Measurements from ENCODE around the gene SLC38A9. TPM values are rescaled to one million over a fixed set of nuclear protein-coding genes. Genes with fewer than 3 reads are reported as not detected.

Gene SLC38A9
- total RNA-seq, 2 donors from 2014 or later = 38.5 to 41.7 TPM

DNA sequence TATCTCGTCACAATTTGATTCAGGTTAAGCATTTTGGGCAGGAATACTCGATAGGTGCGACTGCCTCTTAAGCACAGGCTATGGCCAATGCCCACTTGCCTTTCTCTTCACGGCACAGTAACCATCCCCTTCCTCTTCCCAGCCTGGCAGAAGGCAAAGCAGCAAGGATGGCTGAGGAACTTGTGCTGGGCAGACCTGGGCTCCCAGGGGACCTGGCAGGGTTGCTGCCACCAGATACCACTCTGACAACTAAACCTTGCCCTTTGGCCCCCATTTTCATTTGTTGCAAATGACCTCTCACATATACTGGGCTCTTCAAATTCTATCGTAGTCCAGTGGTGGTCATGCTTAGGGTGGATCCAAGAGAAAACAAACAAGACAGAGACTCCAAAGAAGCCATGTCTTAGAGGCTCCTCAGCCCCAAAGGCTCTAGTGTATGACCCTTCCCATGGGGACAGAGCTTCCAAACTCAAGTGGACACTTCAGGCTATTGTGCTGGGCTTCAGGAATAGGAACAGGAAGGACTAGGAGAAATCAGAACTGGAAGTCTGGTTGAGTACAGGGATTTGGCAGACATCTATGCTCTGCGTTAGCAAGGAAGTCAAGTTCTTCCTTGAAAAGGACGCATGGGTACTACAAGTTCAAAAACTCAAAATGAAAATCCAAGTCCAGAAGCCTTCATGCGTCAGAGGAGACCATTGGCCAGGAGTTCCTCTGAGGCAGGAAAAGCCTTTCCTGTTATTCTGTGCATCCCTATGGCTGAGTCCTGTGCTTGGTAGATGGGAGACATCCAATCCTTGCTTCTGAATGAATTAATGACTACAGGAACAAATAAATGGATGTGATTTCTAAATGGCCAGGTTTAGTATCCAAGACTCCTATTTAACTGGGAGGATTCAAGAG, 112.7 kb downstream of the SLC38A9 start:
- Histone ChIP-seq H3K4me3 (ENCODE audit: low read length) (no peak overlapping the region), H3K4me1 (ENCODE audit: control insufficient read depth, insufficient read depth, low read length) (no peaks in the 10 kb centered on the region), H3K27ac (ENCODE audit: low read depth, low read length) (no peak overlapping the region), H3K36me3 (ENCODE audit: control insufficient read depth, insufficient read depth, low read length) (no peaks in the 10 kb centered on the region), H3K9ac (ENCODE audit: extremely low read depth, low read length, poor library complexity, severe bottlenecking) (no peak overlapping the region), H3K9me3 (ENCODE audit: control insufficient read depth, low read length) (no peaks in the 10 kb centered on the region), H3K27me3 (ENCODE audit: control insufficient read depth, insufficient read depth, low read length, poor library complexity, severe bottlenecking) (no peaks in the 10 kb centered on the region)
- H3K4me3 Mint-ChIP-seq = no peak overlapping the region
- H3K9me3 Mint-ChIP-seq = no peaks in the 10 kb centered on the region
- H3K36me3 Mint-ChIP-seq (ENCODE audit: low read depth) = no peaks in the 10 kb centered on the region
- H3K27me3 Mint-ChIP-seq (ENCODE audit: insufficient read depth) = no peaks in the 10 kb centered on the region
- DNase-seq = no peak
- TF ChIP-seq, protein P1, sequence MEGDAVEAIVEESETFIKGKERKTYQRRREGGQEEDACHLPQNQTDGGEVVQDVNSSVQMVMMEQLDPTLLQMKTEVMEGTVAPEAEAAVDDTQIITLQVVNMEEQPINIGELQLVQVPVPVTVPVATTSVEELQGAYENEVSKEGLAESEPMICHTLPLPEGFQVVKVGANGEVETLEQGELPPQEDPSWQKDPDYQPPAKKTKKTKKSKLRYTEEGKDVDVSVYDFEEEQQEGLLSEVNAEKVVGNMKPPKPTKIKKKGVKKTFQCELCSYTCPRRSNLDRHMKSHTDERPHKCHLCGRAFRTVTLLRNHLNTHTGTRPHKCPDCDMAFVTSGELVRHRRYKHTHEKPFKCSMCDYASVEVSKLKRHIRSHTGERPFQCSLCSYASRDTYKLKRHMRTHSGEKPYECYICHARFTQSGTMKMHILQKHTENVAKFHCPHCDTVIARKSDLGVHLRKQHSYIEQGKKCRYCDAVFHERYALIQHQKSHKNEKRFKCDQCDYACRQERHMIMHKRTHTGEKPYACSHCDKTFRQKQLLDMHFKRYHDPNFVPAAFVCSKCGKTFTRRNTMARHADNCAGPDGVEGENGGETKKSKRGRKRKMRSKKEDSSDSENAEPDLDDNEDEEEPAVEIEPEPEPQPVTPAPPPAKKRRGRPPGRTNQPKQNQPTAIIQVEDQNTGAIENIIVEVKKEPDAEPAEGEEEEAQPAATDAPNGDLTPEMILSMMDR (conservative IDR thresholded peaks at IDR 0.05) = no peak
- 86 to 88% methylated on average over 7 to 8 of the region's 8 CpGs for WGBS, 2 experiments (ENCODE audit: insufficient coverage in 1 of 2, insufficient read length in 1 of 2)
- H3K4me1 Mint-ChIP-seq = peaks cover 32% of the 10 kb centered on the region
- H3K27ac Mint-ChIP-seq = no peak overlapping the region

DNA sequence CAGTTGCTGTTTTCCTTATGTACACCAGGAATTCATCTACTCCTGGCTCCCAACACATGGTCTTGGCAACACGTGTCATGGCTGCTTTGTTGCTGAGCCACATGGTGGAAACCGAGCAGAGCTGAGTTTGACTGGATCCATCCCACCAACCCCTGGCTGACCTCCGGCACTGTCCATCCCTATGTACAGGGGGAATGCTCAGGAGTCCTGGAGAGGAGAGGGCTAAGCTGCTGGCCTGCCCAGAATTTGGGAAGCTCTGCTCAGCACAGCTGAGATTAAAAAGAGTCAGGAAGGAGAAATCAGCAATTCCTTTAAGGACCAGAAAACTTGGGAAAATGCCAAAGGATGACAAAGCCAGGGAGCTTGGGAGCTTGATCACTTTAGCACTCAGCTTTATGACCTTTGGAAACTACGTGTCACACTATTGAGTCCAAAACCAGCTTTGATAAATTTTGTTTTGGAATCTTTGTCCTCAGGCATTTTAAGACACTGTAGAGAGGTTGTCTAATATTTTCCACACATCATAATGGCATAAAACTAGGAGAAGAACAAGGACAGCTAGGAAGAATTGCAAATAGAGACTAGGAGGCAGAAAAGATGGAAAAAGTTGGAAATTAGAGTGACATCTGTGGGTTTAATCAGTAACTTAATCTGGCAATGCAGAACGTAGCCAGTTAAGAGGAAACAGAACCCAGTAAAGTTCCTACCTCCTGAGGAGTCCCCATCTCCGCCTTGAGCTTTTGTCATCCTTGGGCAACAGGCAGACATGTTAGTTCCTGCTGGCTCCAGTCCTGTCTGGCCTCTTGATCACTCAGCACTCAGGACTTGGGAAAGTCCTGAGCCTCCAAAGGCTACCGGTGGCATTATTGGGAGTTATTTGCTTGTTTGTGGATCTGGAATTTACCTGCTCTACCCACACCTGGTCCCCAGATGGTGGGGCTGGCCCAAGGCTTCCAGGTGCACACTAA, 114.8 kb downstream of the SLC38A9 start:
- Histone ChIP-seq H3K36me3 (ENCODE audit: control insufficient read depth, insufficient read depth, low read length) (no peaks in the 10 kb centered on the region), H3K9me3 (ENCODE audit: control insufficient read depth, low read length) (no peaks in the 10 kb centered on the region), H3K4me1 (ENCODE audit: control insufficient read depth, insufficient read depth, low read length) (no peaks in the 10 kb centered on the region), H3K4me3 (ENCODE audit: low read length) (no peak overlapping the region), H3K27me3 (ENCODE audit: control insufficient read depth, insufficient read depth, low read length, poor library complexity, severe bottlenecking) (no peaks in the 10 kb centered on the region), H3K27ac (ENCODE audit: low read depth, low read length) (no peak overlapping the region), H3K9ac (ENCODE audit: extremely low read depth, low read length, poor library complexity, severe bottlenecking) (no peak overlapping the region)
- no peaks in the 10 kb centered on the region for H3K27me3 Mint-ChIP-seq (ENCODE audit: insufficient read depth)
- H3K4me3 Mint-ChIP-seq = no peak overlapping the region
- DNase-seq = no peak
- TF ChIP-seq, protein P1 (conservative IDR thresholded peaks at IDR 0.05) = no peak
- no peak overlapping the region for H3K27ac Mint-ChIP-seq
- 69 to 91% methylated on average over 1 to 7 of the region's 7 CpGs for WGBS, 2 experiments (ENCODE audit: insufficient coverage in 1 of 2, insufficient read length in 1 of 2)
- peaks cover 19% of the 10 kb centered on the region for H3K4me1 Mint-ChIP-seq
- no peaks in the 10 kb centered on the region for H3K9me3 Mint-ChIP-seq
- no peaks in the 10 kb centered on the region for H3K36me3 Mint-ChIP-seq (ENCODE audit: low read depth)

DNA sequence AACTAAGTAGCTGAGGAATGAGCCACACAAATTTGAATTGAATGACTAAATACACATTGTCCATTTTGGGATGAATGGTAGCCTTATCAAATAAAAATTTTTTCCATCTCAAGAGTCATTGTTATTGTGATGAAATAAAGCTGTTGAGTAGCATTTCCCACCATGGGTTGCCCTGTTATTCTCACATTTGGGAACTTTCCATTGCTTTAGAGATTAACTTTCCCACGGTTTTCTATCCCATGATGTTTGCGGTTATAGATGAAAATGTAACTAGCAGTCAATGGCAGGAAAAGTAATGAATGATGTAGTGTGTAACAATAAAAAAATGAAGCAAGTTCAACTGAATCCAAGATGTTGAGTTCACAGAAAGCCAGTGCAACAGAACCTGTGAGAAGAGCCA, 117.5 kb downstream of the SLC38A9 start:
- no peak overlapping the region for H3K27ac Mint-ChIP-seq
- WGBS, 2 experiments (ENCODE audit: insufficient coverage in 1 of 2, insufficient read length in 1 of 2) = 66 to 81% methylated on average over 2 of the region's 2 CpGs

More for the DNA sequence above, 117.5 kb downstream of the SLC38A9 start:
- Mint-ChIP-seq H3K27me3 (ENCODE audit: insufficient read depth) (peaks cover 1% of the 10 kb centered on the region), H3K4me1 (peaks cover 15% of the 10 kb centered on the region), H3K4me3 (no peak overlapping the region), H3K9me3 (no peaks in the 10 kb centered on the region), H3K36me3 (ENCODE audit: low read depth) (no peaks in the 10 kb centered on the region)
- H3K9me3 ChIP-seq (ENCODE audit: control insufficient read depth, low read length) = no peaks in the 10 kb centered on the region
- no peak overlapping the region for H3K27ac ChIP-seq (ENCODE audit: low read depth, low read length)
- H3K36me3 ChIP-seq (ENCODE audit: control insufficient read depth, insufficient read depth, low read length) = no peaks in the 10 kb centered on the region
- no peak overlapping the region for H3K4me3 ChIP-seq (ENCODE audit: low read length)
- no peaks in the 10 kb centered on the region for H3K4me1 ChIP-seq (ENCODE audit: control insufficient read depth, insufficient read depth, low read length)
- H3K27me3 ChIP-seq (ENCODE audit: control insufficient read depth, insufficient read depth, low read length, poor library complexity, severe bottlenecking) = no peaks in the 10 kb centered on the region
- TF ChIP-seq, protein P1 (conservative IDR thresholded peaks at IDR 0.05) = no peak
- DNase-seq = no peak
- no peak overlapping the region for H3K9ac ChIP-seq (ENCODE audit: extremely low read depth, low read length, poor library complexity, severe bottlenecking)

Measured in endodermal cell (in vitro differentiated cells).